SKM-1 (cell line): ENCODE measurements around the gene ACR.

ENCODE experiments used
- DNase-seq: peaks from one replicate; lab custom pipeline; 2025; ENCODE audit not compliant: unreplicated experiment; lab: John Stamatoyannopoulos, UW

ACR gene

GRCh38 chr22:50716290-50717024 is 21.5 kb upstream of the ACR start:
- no peak for DNase-seq

GRCh38 chr22:50717709-50718351 is 20.2 kb upstream of the ACR start:
- DNase-seq, result no peak

- no peak for DNase-seq
Measured at GRCh38 chr22:50718352-50718709, 19.7 kb upstream of the ACR start.

- DNase-seq, result no peak
Measured at GRCh38 chr22:50719814-50720300, 18.1 kb upstream of the ACR start.

GRCh38 chr22:50720301-50721256 is 17.4 kb upstream of the ACR start:
- DNase-seq, result no peak

GRCh38 chr22:50721257-50721844 is 16.7 kb upstream of the ACR start:
- DNase-seq, result no peak

GRCh38 chr22:50722048-50722701 is 15.8 kb upstream of the ACR start:
- DNase-seq, result no peak

GRCh38 chr22:50722716-50723428 is 15.1 kb upstream of the ACR start:
- no peak for DNase-seq

- DNase-seq, result no peak
Measured at GRCh38 chr22:50723991-50724390, 14.0 kb upstream of the ACR start.

GRCh38 chr22:50724616-50725015 is 13.4 kb upstream of the ACR start:
- no peak for DNase-seq

- DNase-seq, result no peak
Measured at GRCh38 chr22:50725597-50725996, 12.4 kb upstream of the ACR start.

GRCh38 chr22:50726643-50727340 is 11.2 kb upstream of the ACR start:
- no peak for DNase-seq

GRCh38 chr22:50727678-50728522 is 10.1 kb upstream of the ACR start:
- no peak for DNase-seq

GRCh38 chr22:50728523-50728931 is 9.5 kb upstream of the ACR start:
- no peak for DNase-seq

GRCh38 chr22:50729391-50730012 is 8.5 kb upstream of the ACR start:
- DNase-seq, result no peak

GRCh38 chr22:50730013-50730891 is 7.8 kb upstream of the ACR start:
- DNase-seq, result no peak
